AG09309 (cell line): Measurements from ENCODE around the gene PARD3.
"Not testable (repeated sequence)": the region's sequence is repeated elsewhere in the genome, so short reads cannot be mapped to it uniquely, and the experiment has no call there.

Source experiments
- DNase-seq: peaks from one replicate; pipeline ENCODE4 v3.0.0-alpha.2; 2010; ENCODE audit warnings: low read depth
- H3K4me3 ChIP-seq: 2 replicates; pipeline ENCODE4 v1.5.1; 2011; ENCODE audit warnings: mild to moderate bottlenecking, low read depth, low read length, moderate library complexity; ENCODE audit not compliant: control insufficient read depth
- CTCF ChIP-seq: IDR thresholded peaks from 2 replicates; pipeline ENCODE4 v1.5.1; 2011; ENCODE audit warnings: mild to moderate bottlenecking, low read depth, low read length, inconsistent platforms; ENCODE audit not compliant: insufficient read depth, control insufficient read depth; ENCODE audit errors: missing control alignments

The PARD3 gene

GRCh38 chr10:34280599-34281374 lies 534.3 kb downstream of the PARD3 start:
- no peak overlapping the region for H3K4me3 ChIP-seq
- DNase-seq: peak; percentile 87
- peak; percentile 57 for TF ChIP-seq CTCF

- no peak for DNase-seq
- no peak overlapping the region for H3K4me3 ChIP-seq
- no peak for TF ChIP-seq CTCF
These were observed 539.4 kb downstream of the PARD3 start for GRCh38 chr10:34275626-34276130.

GRCh38 chr10:34274906-34275305 lies 540.2 kb downstream of the PARD3 start:
- no peak for TF ChIP-seq CTCF
- DNase-seq: no peak
- H3K4me3 ChIP-seq: no peak overlapping the region

- no peak for DNase-seq
- TF ChIP-seq CTCF: no peak
- H3K4me3 ChIP-seq: no peak overlapping the region
These were observed 541.8 kb downstream of the PARD3 start for GRCh38 chr10:34273340-34273739.

- no peak for DNase-seq
- no peak overlapping the region for H3K4me3 ChIP-seq
- TF ChIP-seq CTCF: no peak
These were observed 542.8 kb downstream of the PARD3 start for GRCh38 chr10:34272316-34272715.

GRCh38 chr10:34268410-34268809 lies 546.7 kb downstream of the PARD3 start:
- not testable (repeated sequence) for DNase-seq, H3K4me3 ChIP-seq

- TF ChIP-seq CTCF: peak; percentile 24
- DNase-seq: no peak
- H3K4me3 ChIP-seq: no peak overlapping the region
These were observed 552.1 kb downstream of the PARD3 start for GRCh38 chr10:34262985-34263384.
